GOT3 (cell line): Measurements from ENCODE around the gene FKBP2.

Experiments
- DNase-seq: peaks from one replicate; lab custom pipeline; 2025; ENCODE audit warnings: mixed read lengths; lab: John Stamatoyannopoulos, UW

Gene FKBP2

DNA sequence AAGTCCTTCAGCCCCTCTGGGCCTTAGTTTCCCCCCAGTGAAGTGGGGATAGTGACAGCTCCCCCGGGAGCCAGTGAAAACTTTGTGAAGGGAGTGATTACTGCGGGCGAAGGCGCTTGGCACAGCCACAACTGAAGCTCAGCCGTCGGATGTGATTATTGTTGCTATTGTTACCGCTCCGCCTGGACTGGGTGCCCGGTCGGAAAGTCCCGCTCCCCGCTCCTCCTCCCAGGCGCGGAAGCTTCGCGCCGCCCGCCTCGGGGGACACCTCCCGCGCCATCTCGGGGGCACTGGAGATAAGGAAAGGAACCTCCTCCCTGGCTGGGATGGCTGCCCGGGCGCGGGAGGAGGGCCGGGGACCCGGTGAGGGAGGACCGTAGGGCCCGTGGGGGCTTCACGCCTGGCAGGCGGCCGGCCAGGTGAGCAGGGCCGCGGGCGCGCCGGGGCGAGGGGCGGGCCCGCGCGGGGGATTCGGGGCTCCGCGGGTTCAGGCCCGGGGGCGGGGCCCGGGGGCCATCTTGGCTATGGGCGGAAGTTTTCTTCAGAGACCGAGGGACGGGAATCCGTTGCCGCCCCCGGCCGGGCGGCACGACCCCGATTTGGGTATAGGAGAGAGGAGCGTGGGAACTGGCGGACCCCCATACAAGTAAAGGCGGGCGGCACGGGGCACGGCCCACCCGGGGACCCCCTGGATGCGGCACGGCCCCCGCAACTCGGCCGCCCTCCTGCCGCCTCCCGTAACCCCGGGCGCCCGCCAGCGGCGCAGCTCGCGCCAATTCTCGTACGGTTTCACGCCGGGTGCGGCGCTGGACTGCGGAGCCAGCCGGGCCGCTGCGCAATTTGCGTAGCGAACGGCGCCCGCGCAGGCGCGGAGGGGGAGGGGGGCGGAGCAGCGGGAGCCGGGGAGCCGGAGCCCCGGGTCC, 44.3 kb downstream of the FKBP2 start, which contains the start of gene GPR137:
Gene GPR137 (plus strand): TSS at position 887 of the 923 bp plus-strand sequence. CDS start 677 bp downstream, outside the sequence.
- DNase-seq = peak; percentile 54

DNA sequence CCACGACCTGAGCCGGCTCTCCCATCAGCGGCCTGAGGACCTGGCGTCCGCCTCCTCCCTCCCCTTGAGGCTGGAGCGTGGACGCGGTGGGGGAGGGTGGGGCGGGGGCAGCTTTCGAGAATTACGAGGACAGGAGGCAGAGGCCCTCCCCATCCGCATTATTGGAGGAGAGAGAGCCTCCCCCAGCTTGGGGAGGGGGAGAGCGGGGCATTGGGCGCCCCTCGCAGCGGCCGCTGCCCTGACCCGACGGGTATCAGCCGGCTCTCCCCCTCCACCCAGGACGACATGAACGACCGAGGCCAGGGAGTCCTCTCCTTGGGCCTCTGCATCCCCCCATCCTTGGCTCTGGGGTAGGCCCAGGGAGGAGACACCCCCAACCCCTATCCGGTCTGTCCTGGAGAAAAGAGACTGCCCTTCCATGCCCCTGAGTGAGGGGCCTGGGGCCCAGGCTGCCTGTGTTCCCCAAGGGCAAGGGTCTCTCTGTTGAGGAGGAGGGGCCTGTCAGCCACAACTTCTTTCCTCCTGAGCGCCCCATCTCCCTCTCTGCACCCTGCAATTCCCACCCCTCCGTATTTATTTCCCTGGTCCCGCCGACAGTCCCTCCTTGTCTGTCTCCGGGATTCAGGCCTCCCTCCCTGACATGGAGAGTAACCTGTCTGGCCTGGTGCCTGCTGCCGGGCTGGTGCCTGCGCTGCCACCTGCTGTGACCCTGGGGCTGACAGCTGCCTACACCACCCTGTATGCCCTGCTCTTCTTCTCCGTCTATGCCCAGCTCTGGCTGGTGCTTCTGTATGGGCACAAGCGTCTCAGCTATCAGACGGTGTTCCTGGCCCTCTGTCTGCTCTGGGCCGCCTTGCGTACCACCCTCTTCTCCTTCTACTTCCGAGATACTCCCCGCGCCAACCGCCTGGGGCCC, 45.2 kb downstream of the FKBP2 start:
- no peak for DNase-seq

DNA sequence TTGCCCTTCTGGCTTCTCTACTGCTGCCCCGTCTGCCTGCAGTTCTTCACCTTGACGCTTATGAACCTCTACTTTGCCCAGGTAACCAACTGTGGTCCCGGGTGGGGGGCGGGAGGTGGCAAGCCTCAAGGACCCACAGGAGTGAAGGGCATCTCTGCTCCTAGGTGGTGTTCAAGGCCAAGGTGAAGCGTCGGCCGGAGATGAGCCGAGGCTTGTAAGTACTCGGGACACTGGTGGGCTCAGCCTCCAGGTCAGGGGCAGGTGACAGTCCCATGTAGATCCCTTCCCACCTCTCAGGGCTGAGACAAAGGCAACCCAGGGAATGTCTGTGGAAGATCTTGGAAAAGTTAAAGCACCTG, 45.9 kb downstream of the FKBP2 start:
- no peak for DNase-seq

DNA sequence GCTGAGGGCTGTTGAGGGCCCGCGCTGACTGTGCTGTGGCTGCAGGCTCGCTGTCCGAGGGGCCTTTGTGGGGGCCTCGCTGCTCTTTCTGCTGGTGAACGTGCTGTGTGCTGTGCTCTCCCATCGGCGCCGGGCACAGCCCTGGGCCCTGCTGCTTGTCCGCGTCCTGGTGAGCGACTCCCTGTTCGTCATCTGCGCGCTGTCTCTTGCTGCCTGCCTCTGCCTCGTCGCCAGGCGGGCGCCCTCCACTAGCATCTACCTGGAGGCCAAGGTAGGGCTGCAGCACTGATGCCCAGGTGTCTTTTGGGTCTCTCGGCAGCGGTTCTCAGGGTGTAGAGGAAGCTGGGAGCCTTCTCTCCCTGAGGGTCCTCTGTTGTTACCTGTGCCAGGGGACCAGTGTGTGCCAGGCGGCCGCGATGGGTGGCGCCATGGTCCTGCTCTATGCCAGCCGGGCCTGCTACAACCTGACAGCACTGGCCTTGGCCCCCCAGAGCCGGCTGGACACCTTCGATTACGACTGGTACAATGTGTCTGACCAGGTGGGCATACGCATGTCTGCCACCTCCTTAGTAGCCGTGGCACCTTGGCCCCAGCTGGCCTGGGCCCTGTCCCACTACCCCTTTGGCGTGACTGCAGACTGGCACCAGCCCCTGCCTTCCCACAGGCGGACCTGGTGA, 46.9 kb downstream of the FKBP2 start:
- DNase-seq = no peak

DNA sequence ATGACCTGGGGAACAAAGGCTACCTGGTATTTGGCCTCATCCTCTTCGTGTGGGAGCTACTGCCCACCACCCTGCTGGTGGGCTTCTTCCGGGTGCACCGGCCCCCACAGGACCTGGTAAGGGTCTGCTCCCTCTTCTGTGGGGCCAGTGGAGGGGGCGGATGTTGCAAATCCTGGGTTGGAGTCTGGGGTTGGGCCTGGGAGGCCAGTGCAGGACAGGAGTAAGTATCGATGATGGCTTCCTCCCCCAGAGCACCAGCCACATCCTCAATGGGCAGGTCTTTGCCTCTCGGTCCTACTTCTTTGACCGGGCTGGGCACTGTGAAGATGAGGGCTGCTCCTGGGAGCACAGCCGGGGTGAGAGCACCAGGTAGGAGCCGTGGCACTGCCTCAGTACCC, 47.5 kb downstream of the FKBP2 start:
- no peak for DNase-seq

DNA sequence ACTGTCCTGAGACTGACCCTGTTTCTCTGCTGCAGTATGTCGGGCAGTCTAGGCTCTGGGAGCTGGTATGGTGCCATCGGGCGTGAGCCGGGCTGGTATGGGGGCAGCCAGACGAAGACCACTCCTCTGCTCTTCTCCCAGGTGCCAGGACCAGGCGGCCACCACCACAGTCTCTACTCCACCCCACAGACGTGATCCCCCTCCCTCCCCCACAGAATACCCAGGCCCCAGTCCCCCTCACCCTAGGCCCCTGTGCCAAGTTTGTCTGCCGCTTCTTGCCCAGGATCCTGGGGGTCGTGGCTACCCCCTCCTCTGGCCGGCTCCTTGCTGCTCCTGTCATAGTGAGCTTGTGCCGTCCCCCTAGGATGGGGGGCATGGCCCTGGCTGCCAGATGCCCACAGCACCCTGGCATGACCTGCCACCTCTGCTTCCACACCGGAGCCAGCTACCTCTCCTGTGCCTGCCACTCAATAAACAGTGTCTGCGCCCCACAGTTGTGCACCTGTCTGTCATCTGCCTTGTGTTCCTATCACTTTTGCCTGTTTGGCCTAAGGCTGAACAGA, 48.2 kb downstream of the FKBP2 start:
- no peak for DNase-seq

DNA sequence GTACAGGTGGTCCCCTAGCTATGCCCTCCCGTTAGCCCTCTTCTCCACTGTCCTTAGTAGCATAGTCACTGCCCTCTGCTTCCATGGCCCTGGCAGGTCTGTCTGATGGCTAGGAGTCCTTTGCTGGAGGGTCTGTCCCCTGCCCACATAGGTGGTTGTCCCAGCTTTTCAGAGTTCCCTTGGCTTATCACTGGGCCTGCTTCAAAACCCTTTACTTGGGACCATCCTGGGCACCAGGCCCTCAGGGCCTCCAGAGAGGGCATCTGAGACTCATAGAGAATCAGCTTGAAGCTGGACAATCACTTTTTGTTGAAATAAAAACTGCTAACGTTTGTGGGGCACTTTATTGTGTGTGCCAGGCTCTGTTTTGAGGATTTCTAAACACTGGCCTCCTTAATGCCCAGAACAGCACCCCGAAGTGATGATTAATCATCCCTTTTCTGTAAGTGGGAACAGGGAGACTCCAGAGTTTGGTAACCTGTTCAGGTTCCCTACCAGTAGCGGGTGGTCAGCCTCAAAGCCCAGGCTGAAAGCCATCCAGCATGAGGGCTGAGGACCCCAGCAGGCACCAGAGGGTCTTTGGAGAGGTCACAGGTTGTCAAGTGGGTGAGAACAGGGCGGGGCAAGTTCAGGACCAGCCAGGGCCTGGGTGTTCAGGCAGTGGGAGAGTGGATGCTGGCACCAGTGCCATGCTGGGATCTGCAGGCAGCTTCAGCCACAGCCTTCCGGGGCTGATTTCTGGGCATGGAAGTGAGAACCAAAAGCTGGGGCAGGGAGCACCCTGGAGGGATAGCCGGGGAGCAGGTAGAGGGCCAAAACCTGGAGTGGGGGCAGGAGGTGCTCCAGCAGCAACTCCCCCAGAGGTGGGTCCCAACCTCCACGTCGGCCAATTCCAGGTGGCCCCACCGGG, 49.7 kb downstream of the FKBP2 start:
- DNase-seq = no peak

DNA sequence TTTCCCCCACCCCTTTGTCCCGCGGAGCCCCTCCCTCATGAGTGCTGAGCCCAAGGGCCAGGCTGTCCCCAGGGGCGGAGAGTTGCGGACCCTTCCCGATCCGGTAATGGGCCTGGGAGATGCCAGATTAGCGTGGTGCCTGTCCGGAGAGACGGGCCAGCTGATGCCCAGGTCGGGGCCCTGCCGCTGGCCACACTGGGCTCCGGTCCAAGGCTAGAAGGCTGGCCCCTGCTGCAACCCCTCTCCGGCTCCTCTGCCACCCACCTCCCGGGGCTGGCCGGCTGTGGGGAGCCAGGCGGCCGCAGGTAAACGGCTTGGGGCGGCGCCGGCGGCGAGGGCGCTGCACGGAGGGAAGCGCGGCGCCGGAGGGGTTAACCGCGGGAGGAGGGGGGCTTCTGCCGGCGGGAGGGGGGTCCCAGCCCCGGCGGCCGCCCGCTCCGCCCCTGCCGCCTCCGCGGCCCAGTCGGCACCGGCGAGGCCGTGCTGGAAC, 50.4 kb downstream of the FKBP2 start, which contains the start of gene KCNK4:
Gene KCNK4 (plus strand): TSS at position 41 of the 490 bp plus-strand sequence. CDS start 1,717 bp downstream, outside the sequence.
- no peak for DNase-seq

DNA sequence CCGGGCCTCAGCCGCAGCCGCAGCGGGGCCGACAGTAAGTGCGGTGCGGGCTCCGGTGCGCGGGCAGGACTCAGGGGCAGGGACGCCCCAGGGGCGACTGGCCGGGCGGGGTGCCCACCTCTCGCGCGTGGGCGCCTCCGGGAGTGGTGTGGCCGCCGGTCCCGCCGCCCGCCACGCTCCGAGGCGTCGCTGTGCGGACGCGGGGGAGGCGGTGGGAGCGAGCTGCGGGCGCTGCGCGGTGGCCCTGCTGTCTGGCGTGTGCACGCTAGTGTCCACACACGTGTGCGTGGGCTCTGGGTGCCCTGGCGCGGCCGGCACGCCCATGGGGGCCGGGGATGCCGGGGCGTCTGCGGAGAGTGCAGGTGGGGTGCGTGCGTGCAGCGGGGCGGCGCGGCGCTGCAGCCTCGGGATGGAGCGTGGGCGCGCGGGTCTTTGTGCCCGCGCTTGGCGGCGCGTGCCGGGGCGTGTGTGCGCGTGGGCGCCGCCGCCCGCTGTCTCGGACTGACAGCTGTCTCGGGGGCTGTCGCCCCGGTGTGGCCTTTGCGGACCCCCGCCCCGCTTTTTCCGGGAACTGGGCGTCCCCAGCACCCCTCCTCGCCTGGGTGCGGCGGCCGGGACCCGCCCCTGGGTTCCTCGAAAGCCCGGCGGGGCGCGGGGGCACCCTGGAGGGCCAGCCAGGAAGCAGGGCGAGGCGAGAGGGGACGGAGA, 51.0 kb downstream of the FKBP2 start:
- DNase-seq = no peak

DNA sequence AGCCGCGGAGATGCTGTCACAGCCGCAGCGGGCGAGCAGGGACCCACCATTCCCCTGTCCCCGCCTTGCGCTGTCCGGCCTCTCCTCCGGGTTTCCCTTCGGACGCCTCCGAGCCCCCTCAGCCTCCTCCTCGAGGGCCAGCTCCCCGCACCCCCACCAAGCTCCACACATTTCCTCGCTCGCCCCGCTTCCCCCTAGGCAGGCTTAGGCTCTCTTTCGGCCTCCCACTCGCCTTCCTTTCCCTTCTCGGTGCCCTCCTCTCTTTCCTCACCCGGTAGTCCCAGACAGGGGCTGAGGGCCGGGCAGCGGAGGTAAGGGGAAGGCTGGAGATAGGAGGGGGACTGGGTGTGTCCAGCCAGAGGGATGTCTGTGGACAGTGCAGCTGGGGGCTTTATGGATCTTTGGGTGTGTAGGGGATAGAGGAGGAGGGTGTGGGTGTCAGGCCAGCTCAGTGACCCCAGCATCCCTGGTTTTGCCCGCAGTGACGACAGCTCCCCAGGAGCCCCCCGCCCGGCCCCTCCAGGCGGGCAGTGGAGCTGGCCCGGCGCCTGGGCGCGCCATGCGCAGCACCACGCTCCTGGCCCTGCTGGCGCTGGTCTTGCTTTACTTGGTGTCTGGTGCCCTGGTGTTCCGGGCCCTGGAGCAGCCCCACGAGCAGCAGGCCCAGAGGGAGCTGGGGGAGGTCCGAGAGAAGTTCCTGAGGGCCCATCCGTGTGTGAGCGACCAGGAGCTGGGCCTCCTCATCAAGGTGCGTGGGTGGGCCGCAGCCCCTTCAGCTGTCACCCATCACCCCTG, 51.8 kb downstream of the FKBP2 start:
- DNase-seq = no peak
